Measurements from ENCODE around the gene VSX1.

Gene VSX1

GRCh38 chr20:25040438-25040831, 41.5 kb downstream of the VSX1 start:
- no peak for DNase-seq (ENCODE audit: low spot score)

- peak; percentile 85 for DNase-seq (ENCODE audit: low spot score)
These were observed 42.1 kb downstream of the VSX1 start for GRCh38 chr20:25039697-25040437.

- DNase-seq (ENCODE audit: low spot score): no peak
These were observed 43.3 kb downstream of the VSX1 start for GRCh38 chr20:25038591-25039015.

- no peak for DNase-seq (ENCODE audit: low spot score)
These were observed 43.9 kb downstream of the VSX1 start for GRCh38 chr20:25038103-25038410.

GRCh38 chr20:25037288-25038102, 44.4 kb downstream of the VSX1 start:
- no peak for DNase-seq (ENCODE audit: low spot score)

DNA sequence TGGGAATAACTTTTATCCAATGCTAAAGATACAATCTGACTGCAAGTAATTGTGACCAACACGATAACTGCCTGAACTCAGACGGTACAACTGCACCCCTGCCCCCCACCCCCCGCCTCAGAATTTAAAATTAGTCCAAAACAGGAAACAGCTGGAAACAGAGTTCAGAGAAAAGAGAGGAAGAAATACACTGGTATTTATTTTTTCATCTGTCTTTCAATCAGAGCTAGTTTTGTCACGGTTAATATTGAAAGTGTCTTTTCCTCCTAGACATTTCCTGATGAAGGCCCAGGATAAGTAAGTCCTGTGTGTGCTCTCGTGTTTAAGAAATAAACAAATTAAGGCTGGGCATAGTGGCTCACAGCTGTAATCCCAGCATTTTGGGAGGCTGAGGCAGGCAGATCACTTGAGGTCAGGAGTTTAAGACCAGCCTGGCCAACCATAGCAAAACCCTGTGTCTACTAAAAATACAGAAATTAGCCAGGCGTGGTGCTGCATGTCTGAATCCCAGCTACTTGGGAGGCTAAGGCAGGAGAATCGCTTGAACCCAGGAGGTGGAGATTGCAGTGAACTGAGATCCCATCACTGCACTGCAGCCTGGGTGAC, 45.5 kb downstream of the VSX1 start:
- no peak for DNase-seq (ENCODE audit: low spot score)

GRCh38 chr20:25035921-25036320, 46.0 kb downstream of the VSX1 start:
- no peak for DNase-seq (ENCODE audit: low spot score)

GRCh38 chr20:25033924-25034300, 48.0 kb downstream of the VSX1 start:
- no peak for DNase-seq (ENCODE audit: low spot score)

DNA sequence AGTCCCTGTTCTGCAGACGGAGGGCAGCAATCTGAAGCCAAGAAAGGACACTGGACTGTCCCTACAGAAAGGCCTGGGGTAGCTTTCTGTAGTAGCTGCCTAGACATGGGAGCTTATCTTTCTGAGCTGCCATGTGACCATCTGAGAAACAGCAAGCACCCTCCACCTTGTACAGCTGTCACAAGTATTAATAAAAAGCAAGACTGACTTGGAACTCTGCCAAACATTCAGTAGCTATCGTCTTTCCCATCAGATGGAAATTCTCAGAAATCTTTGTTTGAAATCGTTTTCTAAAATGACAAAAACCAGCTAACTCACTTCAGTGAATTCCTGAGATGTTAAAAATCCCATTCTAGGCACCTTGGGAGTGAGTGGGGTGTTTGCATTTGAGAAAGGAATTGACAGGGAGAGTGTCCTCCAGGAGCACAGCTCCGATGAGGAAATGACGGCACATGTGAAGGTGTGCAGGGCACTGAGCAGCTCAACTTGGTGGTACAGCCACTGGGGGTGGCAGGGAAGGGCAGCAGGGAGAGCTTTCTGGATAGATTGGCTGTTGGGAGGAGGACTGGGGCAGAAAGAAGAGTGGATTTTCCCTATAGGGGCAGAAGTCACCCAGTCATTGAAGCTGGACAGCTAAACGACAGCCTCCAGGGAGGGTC, 48.5 kb downstream of the VSX1 start:
- DNase-seq (ENCODE audit: low spot score): no peak

GRCh38 chr20:25032478-25033264, 49.3 kb downstream of the VSX1 start:
- DNase-seq (ENCODE audit: low spot score): peak; percentile 97

DNA sequence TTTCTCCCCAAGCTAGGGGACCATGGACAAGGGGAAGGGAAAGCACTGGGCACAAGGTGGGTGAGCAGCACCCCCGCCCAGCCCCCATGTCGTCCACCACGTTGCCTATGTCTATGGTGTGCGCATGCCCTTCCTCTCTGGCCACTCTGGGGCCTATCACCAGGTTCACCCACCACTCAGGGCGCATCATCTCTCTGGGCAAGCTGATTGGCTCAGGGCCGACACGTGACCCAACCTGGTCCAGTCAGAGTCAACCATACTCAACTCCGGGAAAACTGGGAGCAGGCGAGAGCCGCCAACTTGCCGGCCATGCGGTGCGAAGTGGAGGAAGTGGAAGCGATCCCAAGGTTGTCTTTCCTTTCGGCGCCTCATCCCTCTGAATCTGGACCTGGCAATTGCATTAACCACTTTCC, 49.9 kb downstream of the VSX1 start:
- peak; percentile 73 for DNase-seq (ENCODE audit: low spot score)

GRCh38 chr20:25031241-25031640, 50.7 kb downstream of the VSX1 start:
- no peak for DNase-seq (ENCODE audit: low spot score)

DNA sequence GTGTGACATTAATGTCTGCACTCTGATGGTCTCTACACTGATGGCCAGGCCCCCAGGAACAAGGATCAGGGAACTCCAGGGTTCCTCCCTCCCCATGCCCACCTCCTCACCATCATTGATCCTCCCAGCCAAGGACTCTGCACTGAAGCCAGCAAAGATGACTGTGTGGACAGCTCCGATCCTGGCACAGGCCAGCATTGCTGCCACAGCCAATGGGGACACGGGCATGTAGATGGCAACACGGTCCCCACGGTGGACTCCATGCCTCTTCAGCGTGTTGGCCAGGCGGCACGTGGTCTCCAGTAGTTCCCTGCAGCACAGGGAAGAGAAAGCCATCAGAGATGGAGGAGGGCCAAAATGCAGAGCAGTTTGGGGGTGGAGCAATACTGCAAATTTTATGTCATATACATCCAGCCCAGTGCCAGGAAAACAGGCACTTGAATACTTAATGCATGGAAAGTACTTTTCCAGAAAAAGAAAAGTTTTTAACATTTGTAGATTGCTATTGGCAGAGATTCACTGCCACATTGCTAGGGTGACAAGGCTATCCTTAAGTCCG, 51.2 kb downstream of the VSX1 start:
- DNase-seq (ENCODE audit: low spot score): peak; percentile 47

DNA sequence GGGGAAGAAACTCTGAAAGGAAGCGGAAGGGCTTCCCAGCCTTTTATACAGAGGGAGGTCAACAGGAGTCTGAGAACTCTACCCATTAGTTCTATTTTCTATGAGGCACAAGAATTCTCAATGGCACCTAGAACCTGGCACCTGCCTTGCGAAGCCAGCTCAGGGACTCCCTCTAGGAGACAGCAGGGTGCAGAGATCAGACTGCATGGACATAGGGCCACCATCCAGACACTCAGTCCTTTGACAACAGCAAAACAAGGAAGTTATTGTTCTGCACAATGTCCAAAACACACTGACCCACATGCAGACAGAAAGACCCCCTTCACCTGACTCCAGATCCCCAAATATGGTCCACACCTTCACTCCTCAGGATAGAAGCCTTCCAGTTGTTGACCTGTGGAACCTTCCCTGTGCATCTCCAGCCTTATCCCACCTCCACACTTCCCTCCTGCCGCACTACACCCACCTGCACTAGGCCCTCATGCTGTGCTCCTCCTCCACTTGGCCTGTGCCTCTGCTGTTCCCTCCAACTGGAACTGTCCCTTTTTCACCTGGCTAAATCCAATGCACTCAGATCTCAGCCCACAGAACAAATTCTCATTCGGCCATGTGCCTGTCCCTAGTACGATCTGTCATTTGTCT, 51.8 kb downstream of the VSX1 start:
- DNase-seq (ENCODE audit: low spot score): peak; percentile 76

- no peak for DNase-seq (ENCODE audit: low spot score)
These were observed 55.8 kb downstream of the VSX1 start for GRCh38 chr20:25025986-25026605.
